Amniotic epithelial cell (primary cell): ENCODE data around the gene TXNDC12.
"Not testable (repeated sequence)": the region's sequence is repeated elsewhere in the genome, so short reads cannot be mapped to it uniquely, and the experiment has no call there.

Experiments
- DNase-seq: peaks from one replicate; pipeline ENCODE4 v3.0.0-alpha.2; 2010; ENCODE audit warnings: low read depth

The TXNDC12 gene

DNA sequence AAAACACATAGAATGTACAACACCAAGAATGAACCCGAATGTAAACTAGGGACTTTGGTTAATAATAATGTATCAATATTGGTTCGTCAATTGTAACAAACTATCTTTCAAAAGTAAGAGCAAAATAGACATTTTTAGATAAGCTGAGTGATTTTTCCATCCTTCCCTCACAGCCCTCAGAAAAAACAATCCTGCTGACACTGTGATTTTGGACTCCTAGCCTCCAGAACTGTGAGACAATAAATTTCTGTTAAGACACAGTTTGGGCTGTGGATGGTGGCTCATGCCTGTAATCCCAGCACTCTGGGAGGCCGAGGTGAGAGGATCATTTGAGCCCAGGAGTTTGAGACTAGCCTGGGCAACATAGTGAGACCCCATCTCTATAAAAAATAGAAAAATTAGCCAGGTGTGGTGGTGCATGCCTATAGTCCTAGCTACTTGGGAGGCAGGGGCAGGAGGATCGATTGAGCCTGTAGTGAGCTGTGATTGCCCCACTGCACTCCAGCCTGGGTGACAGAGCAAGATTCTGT is 9.3 kb downstream of the TXNDC12 start:
- DNase-seq = not testable (repeated sequence)

DNA sequence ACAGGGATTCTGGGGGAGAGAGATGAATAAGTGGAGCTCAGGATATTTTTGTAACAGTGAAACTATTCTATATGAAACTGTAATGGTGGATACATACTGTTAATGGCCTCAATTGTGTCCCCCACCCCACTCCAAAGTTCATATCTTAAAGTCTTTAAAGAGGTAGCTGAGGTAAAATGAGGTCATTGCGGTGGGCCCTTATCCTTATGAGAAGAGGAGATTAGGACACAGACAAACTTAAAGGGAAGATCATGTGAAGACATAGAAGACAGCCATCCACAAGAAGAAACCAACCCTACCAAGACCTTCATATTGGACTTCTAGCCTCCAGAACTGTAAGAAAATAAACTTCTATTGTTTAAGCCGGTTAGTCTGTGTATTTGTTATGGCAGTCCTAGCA is 9.8 kb downstream of the TXNDC12 start:
- no peak for DNase-seq

DNA sequence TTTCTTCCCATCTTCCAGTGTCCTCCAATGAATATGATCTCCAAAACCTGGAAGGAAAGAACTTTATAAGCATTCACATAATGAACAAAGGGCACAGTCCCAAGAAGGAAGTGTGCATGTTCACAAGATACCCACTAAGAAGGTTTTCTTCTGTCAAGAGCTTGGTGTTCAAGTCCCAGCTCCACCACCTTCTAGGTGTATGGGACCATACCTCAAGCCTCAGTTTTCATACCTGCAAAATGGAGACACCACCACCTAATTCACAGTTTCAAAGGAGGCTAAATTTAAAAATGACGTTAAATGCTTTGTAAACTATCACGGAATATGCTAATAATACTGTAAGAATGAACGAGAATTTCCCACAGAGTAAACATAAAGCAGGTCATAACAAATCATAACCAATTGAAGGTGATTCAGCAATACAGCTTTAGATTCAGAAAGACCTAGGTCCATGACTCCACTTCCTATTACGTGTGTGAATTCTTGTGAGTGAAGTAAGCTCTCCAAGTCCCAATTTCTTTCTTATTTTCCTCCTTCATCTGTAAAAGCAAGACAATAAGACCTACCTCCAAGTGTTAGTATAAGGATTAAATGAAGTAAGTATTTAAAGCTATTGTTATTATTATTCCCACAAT is 13.3 kb downstream of the TXNDC12 start:
- DNase-seq = no peak

DNA sequence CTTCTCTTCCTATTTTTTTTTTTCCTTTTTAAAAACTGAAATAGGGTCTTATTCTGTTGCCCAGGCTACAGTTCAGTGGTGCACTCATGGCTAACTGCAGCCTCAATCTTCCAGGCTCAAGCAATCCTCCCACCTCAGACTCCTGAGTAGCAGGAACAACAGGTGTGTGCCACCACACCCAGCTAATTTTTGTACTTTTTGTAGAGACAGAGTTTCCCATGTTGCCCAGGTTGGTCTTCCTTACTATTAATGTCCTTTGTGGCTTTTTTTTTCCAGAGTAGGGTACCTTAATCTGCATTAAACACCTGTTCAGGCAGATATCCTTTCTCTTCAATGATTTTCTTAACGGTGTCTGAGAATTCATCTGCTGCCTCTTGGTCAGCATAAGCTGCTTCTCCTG is 17.1 kb downstream of the TXNDC12 start:
- no peak for DNase-seq

DNA sequence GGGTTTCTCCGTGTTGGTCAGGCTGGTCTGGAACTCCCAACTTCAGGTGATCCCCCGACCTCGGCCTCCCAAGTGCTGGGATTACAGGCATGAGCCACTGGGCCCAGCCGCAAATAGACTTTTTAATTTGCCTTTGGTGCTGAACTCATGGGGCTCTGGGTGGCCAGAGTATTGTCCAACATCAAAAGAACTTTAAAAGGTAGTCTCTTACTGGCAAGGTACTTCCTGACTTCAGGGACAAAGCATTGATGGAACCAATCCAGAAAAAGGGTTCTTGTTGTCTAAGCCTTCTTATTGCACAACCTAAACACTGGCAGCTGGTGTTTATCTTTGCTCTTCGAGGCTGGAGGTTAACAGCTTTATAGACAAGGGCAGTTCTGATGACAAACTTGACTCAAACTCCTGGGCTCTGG is 17.6 kb downstream of the TXNDC12 start:
- peak; percentile 88 for DNase-seq

DNA sequence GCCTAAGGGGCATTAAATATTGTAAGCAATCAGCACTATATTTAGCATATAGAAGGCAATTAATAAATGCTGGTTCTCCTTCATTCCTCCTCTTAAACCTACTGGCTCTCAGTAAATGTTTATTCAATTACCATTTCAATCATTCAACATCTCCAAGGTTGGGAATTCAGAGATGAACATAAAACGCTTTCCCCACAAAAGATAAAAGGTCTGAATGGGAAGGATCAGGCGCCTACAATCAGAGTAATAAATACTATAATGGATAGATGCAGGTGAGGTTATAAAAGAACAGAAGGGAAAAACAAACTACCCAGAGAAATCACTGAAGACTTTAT is 21.0 kb downstream of the TXNDC12 start:
- DNase-seq = no peak

DNA sequence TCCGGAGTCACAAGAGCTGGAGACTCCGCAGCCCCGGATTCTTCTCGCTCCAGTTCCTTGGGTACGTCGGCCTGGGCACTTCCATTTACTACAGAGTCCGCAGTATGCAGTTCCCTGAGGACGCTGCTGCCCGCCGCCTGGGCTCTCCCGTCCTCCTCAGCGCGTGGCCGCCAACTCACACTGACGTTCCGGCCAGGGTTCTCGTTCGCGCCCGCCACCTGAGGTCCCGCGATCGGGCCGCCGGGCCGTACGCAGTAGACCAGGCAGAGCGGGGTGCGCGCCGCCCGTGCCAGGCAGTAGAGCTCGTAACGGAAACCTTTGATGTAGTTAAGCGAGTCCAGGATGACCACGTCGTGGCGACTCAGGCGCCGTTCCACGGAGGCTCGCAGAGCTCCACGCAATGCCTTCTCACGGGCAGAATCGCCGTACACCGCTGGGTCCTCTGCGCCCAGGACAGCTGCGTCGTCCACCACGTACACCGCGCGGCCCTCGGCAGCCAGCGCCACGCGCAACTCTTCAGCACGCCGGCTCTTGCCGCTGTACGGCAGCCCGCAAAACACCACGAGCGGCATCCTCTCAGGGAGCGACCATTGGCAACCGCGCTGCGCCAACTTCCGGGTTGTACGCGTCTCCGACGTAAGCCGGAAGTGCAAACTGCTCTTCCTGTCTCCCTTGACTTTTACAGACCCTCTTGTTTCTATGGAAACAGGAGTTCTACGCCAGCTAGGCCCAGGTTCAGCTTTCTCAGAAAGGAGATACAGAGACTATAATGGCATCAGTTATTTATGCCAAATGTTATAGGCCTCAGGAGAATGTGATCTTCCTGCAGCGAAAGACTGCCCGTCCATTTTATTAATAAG is 21.6 kb downstream of the TXNDC12 start, which contains the start of gene KTI12:
Gene KTI12, minus strand, starts transcription at position 621 of the 860 bp plus-strand sequence. Its CDS starts 49 bp downstream, at position 572.
- peak; percentile 93 for DNase-seq

DNA sequence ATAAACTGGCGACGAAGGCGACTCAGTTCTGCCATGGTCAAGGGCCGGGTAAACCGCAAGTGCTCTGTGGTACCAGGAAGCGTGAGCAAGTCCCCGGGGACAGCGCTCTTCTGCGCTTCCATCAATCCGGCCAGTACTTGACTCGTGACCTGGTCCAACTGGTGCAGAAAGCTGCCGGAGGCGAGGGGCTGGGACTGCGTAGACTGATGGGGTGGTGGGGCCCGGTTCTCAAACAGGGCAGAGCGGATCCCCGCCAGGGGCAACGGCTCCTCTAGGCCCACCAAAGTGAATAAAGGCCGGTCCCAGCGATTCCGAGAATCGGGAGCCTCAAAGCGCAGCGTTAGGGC is 22.2 kb downstream of the TXNDC12 start:
- DNase-seq = peak; percentile 47

DNA sequence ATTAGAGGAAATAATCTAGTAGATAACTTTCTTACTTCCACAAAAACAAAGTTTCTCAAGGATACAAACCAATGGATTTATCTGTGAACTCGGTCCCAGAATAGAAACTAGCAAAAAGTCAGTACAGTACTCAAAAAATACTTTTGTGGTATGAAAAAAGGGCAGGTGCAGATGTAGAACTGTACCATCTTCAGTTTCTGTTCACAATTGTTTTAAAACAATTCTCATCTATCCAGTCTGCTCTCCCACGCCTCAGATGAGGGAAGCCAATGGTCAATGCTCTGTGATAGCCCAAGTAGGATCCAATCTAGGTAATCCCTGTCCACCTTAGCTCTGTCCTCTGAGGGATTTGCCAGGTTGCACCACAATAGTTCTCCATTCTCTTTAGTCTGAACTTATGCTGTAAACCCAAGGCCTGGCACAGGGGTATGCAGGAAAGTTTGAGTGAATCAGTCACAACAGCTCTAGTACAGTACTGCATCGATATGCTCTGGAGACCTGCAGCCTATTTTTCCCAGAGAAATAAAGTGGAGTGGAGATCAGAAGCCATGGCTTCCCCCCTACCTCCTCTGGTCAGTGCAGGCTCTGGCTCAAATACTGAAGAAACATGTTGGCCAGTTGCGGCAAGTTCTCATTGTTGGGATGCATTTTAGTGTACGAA is 22.7 kb downstream of the TXNDC12 start:
- no peak for DNase-seq

DNA sequence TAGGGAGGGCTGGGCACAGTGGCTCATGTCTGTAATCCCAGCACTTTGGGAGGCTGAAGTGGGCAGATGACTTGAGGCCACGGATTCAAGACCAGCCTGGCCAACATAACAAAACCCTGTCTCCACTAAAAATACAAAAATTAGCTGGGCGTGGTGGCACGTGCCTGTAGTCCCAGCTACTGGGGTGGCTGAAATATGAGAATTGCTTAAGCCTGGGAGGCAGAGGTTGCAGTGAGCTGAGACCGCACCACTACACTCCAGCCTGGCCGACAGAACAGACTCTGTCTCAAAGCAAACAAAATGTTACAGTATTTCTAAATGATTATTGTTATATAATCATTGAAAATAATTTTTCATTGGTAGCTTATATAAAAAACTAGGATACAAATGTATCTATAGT is 26.2 kb downstream of the TXNDC12 start:
- DNase-seq = not testable (repeated sequence)

DNA sequence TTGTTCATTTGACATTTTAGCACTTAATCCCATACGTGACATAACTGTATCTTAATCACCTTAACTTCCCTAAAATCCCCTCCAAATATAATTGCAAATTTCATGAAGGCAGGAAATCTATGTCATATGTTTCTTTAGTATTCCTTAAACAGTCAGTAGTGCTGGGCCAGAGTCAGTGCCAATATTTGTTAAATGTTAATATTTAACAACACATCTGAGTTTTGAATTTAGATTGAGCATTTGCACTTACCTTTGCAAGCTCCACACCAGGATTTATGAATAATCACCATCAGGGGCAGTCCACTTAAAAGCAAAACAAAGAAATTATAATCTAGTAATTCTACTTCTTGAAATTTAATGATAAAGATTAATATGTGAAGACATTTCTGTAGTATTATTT is 26.7 kb downstream of the TXNDC12 start:
- DNase-seq = no peak

DNA sequence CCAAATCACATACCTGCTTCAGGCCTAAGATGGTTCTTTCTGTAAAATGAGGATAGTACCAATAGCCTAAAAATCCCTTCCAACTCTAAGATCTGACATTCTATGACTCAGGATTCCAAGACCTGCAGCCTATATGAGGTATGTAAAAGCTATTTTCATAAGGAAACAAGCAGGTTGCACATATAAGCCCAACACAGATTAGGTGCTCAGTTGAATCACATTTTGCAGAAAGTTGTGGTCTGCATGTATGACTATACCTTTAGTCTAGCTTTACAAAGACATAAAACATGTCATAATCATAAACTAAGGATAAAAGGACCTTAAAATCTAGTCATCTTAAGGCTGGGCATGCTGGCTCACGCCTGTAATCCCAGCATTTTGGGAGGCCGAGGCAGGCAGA is 28.7 kb downstream of the TXNDC12 start:
- no peak for DNase-seq

DNA sequence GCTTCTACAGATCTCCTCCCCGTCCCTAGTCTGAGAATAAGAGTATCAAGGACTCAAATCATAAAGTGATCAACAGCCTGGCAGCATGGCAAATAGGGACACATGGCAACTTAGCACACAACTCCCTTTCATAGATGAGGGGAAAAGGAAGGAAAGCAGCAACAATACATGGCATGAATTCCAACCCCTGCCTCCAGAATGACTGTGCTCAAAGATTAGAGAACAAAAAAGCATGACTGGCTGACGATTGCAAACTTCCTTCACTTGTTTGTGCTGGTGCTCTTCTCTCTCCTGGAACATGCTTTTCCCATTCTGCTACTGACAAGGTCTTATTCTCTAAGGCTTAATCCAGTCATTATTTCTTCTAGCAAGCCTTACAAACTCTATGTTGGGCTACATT is 32.9 kb downstream of the TXNDC12 start:
- DNase-seq = no peak

DNA sequence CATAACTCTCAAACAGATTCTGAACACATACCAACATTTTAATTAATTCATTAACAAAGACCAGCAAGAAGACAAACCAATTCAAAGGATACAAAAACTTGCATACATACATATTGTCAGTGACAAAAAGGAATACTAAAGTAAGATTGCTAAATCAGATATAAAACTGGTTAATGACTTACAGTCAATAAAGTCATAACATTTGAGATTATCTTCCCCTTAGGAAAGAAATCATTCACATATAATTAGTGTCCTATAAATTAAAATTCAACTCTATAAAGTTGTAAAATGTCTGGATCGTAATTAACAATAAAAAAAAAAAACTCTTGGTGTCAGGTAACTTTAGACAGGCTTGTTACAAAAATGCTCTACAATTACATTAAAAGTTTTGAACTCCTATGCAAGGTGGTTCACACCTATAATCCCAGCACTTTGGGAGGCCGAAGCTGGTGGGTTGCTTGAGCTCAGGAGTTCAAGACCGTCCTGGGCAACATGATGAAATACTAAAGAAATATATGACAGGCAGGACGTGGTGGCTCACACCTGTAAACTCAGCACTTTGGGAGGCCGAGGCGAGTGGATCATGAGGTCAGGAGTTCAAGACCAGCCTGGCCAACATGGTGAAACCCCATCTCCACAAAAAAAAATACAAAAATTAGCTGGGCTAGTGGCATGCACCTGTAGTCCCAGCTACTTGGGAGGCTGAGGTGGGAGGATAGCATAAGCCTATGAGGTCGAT is 46.8 kb downstream of the TXNDC12 start:
- no peak for DNase-seq

DNA sequence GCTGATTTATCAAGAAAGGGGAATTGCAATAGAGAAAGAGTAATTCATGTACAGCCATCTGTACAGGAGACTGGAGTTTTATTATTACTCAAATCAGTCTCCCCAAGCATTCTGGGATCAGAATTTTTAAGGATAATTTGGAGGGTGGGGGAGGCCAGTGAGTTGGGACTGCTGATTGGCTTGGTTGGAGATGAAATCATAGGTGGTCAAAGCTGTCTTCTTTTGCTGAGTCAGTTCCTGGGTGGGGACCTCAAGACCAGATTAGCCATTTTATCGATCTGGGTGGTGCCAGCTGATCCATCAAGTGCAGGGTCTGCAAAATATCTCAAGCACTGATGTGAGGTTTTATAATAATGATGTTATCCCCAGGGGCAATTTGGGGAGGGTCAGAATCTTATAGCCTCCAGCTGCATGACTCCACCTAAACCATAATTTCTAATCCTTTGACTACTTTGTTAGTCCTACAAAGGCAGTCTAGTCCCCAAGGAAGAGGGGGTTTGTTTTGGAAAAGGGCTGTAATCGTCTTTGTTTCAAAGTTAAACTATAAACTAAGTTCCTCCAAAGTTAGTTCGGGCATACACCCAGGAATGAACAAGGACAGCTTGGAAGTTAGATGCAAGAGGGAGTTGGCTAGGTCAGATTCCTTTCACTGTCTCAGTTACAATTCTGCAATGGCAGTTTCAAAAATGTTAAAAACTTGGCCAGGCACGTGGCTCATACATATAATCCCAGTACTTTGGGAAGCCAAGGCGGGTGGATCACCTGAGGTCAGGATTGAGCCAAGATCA is 47.6 kb downstream of the TXNDC12 start:
- no peak for DNase-seq

DNA sequence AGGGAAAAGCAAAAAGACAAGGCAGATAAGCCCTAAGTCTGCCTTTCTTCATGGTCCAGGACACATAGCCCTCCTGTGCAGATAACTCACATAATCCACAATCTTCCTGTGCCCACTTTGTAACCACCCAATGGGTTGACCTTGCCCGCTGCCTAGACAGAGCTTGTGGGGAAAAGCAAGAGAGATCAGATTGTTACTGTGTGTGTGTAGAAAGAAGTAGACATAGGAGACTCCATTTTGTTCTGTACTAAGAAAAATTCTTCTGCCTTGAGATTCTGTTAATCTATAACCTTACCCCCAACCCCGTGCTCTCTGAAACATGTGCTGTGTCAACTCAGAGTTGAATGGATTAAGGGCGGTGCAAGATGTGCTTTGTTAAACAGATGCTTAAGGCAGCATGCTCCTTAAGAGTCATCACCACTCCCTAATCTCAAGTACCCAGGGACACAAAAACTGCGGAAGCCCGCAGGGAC is 48.9 kb downstream of the TXNDC12 start:
- DNase-seq = peak; percentile 24

DNA sequence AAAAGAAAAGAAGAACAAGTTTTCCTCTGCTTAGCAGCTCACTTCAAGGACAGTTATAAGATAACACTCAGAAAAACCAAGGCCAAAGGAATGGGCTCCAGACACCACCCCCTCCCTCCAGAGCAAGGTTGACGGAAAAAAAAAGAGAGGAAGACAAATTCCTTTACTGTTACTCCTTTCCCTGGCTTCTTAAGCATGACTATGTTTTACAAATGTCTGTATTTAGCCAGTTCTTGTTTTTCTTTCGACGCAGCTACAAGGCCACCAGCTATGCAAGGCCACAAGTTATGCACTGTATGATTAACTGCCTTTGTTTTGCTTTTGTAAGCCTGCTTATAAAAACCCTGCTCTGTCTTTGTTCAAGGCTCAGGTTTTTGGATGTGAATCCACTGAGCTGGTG is 49.4 kb downstream of the TXNDC12 start:
- DNase-seq = peak; percentile 93

DNA sequence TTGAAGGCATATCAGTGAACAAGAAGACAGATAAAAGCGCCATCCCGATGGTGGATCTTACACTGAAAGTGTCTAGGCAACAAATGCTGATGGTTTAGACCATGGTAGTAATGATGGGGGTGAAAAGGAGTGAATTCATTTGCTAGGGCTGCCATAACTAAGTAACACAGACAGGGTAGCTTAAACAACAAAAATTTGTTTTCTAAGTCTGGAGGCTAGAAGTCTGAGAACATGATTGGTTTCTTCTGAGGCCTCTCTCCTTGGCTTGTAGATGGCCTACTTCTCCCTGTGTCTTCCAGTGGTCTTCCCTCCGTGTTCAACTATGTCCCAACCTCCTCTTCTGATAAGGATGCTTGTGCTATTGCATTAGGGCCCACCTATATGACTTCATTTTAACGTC is 51.1 kb downstream of the TXNDC12 start:
- no peak for DNase-seq

DNA sequence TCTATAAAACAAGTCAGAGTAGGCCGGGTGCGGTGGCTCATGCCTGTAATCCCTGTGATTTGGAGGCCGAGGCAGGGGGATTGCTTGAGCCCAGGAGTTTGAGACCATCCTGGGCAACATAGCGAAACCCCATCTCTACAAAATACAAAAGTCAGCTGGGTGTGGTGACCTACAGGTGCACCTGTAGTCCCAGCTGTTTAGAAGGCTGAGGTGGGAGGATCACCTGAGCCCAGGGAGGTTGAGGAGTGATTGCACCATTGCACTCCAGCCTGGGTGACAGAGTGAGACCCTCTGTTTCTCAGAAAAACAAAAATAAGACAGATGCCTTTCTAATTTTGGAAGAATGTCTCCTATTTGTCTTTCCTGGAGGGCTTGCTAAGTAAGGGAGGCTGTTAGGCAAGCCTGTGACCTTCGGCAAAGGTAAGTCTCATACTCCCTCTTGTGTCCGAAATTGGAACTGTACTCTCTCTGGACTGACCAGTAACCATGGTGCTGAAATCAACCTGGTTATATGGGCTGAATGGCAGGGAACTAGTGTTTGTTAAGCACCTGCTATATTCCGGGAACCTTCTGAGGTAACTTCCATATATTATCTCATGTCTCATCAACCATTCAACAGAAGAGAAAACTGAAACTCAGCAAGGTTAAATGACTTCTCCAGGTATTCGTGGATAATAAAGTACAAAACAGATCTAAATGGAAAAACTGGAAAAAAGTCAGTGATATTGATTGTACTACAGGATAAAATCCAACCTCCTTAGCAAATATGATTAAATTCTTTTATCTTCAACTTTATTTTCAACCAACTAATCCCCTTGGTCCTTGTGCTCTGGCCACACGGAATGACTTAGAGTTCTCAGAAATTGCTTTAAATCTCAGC is 52.7 kb downstream of the TXNDC12 start:
- DNase-seq = peak; percentile 90

DNA sequence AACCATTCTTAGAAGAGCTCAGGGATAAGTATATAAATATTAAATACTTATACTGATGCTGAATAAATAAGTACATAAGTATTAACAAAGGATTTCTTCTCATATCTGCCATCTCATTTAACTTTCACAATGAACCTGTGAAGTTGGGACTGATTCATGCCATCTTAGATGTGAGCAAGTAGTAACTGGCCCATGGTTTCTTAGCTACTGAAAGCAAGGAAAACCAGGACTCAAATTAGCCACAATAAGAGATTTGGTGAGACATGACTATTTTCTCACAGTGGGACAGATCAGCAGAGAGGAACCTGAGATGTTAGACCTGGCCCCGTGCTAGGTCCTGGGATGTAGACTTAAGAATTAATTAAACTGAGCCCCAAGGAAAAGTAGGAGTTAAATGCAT is 56.3 kb downstream of the TXNDC12 start:
- DNase-seq = no peak
